GF-D8 (cell line): ENCODE data around the gene ZFYVE28.

Experiments used
- DNase-seq: peaks from one replicate; lab custom pipeline; 2025; lab: John Stamatoyannopoulos, UW

ZFYVE28 gene

DNA sequence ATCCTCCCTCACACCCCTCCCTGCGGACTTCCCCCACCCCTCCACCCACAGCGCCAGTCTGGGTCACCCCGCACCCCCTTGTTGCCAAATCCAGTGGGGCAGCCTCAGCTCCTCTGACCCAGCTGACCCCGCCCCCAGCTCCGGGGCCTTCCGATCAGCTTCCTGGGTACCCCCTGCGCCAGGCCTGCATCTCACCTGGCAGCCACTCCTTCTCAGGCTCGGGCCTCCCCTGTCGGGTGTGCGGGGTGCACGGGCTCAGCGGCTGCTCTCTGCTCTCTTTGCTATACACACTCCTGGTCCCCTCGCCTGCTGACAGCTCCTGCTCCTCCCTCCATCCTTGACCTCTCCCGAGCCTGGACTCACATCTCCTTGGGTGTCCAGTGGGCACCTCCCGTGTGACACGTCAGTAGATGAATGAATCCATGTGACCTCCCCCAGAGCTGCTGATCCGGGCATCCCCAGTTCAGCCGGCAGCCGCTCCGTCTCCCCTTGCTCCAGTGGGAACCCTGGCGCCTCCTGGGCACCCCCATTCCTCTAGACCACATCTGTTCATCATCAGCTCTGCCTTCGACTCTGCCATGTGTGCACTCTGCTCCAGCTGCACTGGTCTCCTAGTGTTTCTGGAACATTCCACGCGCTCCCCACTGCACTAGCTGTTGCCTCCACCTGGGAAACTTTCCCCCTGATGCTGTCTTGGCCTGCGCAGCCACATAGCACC, 10.2 kb upstream of the ZFYVE28 start:
- no peak for DNase-seq

- no peak for DNase-seq
Measured at GRCh38 chr4:2427383-2428334, 9.2 kb upstream of the ZFYVE28 start.

DNA sequence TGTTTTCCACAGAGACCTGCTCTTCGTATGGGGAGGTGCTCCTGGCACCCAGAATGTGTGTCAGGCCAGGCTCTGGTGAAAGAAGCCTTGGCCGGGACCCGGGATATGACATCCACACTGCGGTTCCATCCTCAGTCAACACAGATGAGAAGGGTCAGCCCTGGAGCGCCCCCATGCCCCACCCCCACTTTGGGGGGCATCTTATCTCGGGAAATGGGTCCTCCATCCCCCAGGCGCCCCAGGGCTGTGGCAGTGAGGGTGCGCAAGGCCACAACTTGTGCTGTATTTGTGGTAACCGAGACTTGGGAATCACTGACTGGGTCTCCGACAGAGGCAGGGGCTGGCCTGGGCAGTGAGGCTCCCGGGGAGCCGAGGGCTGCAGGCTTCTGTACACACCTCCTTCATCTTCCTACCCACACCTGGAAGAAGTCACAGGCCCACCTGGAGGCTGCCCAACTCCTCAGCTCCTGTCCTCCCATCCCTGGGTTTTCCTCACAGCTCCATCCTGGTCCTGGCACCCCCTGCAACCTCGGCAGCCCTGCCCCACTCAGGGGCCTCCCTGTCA, 8.3 kb upstream of the ZFYVE28 start:
- DNase-seq, result no peak

- no peak for DNase-seq
Measured at GRCh38 chr4:2426069-2426397, 7.6 kb upstream of the ZFYVE28 start.

DNA sequence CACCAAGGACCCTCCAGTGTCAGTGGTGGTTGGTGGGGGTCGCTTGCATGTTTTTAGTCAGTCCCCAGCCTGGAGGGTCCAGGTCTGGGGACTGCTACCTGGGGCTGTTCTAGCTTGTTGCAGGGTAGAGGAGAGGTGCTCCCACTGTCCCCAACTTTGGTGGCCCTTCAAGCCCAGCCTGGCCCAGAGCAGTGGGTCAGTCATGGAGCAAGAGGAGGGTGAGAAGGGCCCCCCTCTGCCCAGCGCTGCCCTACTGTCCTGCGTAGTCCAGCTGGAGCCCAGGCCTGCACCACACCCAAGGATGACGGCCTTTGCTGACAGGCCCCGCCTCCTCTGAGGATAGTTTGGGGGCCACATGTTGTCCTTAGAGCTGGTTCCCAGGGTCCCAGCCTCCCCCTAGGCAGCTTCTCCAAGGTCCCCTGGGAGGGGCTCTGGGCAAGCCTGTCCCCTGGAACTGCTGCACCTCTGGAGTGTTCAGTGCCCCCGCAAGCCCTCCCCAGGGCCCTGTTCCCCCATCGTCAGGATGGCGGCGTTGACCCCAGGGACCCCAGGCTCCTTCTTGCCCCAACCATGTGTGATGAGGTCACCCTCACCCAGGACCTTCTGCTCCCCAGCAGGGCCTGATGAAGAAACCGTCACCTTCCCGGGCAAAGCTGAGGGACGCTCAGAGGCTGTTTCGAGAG, 7.1 kb upstream of the ZFYVE28 start:
- DNase-seq, result no peak

DNA sequence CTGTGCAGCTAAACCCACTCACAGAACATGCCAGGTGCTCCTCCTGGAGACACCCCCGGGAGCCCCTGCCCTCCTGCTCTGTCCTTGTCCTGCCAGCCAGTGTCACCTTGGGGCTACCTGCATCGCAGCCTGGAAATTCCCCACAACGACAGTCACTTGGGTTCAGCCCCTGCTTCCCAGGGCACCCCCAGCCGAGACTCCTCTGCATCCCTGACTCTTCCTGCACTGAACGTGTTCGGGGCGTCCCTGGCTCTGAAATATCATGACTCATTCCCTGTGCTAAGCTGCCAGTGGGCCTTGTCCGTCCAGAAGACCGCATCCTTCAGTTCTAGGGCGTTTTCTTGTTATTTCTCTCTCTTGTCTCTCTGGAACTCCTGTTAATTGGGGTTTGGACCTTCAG, 6.1 kb upstream of the ZFYVE28 start:
- DNase-seq, result no peak

- DNase-seq, result no peak
Measured at GRCh38 chr4:2423695-2424094, 5.2 kb upstream of the ZFYVE28 start.

GRCh38 chr4:2423066-2423465, 4.6 kb upstream of the ZFYVE28 start:
- DNase-seq, result no peak

DNA sequence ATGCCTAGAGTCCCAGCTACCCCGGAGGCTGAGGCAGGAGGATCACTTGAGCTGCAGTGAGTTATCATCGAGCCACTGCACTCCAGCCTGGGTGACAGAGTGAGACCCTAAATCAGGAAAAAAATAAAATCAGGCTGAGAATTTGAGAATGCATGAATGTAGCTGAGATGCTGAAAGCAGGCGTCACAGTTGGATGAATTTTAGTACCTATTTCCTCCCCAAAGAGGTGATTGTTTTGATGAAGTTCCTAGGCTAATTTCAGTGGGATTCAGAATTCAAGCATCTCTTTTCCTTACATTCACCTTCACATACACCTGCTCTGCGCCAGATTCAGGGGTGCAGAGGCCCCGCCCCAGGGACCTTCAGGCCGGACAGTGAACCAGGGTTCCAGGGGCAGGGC, 3.5 kb upstream of the ZFYVE28 start:
- DNase-seq, result no peak

GRCh38 chr4:2419814-2420213, 1.4 kb upstream of the ZFYVE28 start:
- no peak for DNase-seq

GRCh38 chr4:2418650-2419571, 466 bp upstream of the ZFYVE28 start, which contains the start of gene CFAP99:
Gene CFAP99 (plus strand): TSS chr4:2418955.
- DNase-seq, result peak; percentile 77

DNA sequence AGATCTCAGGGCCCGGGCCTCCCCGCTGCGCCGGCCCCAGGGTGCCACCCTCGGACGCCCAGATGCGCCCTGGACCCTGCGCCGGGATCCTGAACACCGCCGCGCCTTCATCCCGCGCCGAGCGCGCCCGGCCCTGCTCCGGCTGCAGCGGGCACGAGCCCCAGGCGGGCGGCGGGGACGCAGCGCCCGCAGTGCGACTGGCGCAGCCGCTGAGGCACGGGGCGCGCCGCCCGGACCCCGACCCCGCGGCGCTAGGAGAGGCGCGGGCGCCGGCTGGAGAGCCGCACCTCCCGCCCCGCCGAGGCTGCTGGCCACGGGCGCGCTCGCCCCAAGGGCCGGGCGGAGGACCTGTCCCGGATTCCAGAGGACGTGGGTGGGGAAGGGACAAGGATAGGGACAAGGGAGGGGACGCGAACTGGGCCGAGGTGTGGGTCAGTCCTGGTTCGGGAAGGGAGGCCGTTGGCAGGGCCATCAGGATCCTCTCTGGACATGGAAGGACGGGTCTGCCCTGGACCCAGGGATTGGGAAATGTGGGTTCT, 1.1 kb downstream of the ZFYVE28 start:
- DNase-seq, result no peak

- no peak for DNase-seq
Measured at GRCh38 chr4:2416564-2417225, 1.8 kb downstream of the ZFYVE28 start.

DNA sequence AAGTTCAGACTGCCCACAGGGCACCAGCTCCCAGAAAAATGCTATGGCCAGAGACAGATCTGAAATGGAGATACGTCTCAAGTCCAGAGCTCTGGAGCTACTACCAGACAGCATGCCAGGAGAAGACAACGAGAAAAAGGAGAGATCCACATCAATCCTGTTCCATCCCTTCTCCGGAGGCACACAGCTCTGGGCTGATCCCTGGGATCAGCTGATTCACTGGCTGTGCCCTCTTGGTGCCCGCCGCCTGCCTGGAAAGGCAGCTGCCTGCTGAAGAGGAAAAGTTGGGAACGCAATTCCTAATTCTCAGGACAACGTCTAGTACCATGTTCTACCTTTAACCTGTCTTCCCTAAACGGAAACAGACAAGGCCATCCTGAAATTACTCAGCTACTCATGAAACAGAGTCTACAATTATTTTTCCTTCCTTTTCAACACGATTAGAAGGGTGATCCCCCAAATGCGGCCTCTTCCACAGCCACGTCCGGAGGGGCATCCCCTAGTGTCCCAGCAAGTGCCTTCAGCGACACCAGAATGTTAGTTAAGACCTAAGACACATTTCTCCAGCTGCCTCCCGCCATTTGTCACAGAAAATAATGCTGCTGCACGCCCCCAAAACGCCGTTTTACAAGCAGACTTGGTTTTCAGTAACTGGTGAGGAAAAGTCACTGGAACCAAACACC, 2.4 kb downstream of the ZFYVE28 start:
- DNase-seq, result no peak

DNA sequence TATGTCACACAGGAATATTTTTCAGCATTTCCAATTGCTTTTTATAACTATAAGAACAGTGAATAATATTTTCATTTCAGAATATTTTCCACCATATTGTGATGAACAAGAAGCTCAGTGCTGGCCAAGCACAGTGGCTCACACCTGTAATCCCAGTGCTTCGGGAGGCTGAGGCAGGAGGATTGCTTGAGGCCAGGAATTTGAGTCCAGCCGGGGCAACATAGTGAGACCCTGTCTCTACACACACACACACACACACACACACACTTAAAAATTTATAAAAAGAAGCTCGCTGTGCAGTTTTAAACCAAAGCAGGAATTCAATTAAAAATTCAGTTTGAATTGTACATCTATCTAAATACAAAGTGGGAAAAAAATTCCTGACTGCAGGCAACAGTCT, 3.2 kb downstream of the ZFYVE28 start:
- DNase-seq, result no peak

DNA sequence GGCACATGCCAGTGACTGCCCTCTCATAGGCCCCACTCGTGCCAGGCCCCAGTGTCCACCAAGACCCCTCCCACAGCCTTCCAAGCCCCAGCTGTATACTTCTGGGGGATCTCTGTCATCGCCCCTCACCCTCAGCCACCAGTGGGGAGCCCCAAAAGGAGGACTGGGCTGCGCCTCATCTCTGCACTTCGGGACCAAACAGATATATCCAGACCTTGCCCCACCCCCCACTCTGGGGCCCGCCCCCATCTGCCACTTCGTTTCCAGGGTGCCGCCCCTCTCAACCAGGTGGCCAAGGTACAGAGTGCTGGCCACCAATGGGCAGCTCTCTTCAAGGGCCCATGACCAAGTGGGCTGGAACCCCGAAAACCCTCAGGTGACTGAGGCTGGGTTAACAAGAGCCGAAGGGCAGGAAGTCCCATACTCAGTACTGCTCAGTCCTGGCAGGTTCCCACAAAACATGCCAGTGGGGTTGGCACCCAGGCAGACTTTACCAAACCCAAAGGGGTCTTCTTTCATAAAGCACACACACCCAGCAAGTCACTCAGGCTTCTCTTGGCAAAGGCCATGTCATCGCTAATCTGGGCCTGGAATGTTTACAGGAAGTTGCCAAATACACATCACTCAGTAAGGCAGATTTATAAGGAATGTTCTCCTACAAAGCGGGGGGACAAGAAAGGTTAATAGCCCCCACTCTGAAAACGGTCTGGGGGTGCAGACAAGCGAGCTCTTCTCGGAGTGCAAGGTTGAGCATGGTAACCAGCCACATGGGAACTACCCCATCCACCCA, 4.4 kb downstream of the ZFYVE28 start:
- no peak for DNase-seq

GRCh38 chr4:2412885-2413716, 5.3 kb downstream of the ZFYVE28 start:
- DNase-seq, result peak; percentile 99

GRCh38 chr4:2412534-2412884, 5.9 kb downstream of the ZFYVE28 start:
- DNase-seq, result peak; percentile 31
